Measurements from ENCODE around the gene CES4A.

Gene CES4A

GRCh38 chr16:66945939-66946338 lies 42.5 kb upstream of the CES4A start:
- Histone ChIP-seq H3K9me3 (ENCODE audit: insufficient read depth, low read length) (0 out of 2 replicates have a peak, but pooled peaks cover under 1% of the 10 kb centered on the region), H3K36me3 (ENCODE audit: insufficient read depth, insufficient read length, low read length) (peaks cover 32% of the 10 kb centered on the region), H3K4me3 (ENCODE audit: insufficient read length, low read depth) (no peak overlapping the region), H3K27me3 (ENCODE audit: insufficient read depth, insufficient read length) (peaks cover 31% of the 10 kb centered on the region), H3K4me1 (ENCODE audit: insufficient read depth, insufficient read length) (peaks cover 7% of the 10 kb centered on the region), H3K9ac (ENCODE audit: insufficient read length, low read depth) (no peak overlapping the region)
- TF ChIP-seq ZNF274 (IDR thresholded peaks at IDR 0.05; ENCODE audit: low read depth, low read length) (no peak), SUZ12 (IDR thresholded peaks at IDR 0.05; ENCODE audit: extremely low read depth, insufficient read depth, insufficient read length) (no peak), YY1 (IDR thresholded peaks at IDR 0.05; ENCODE audit: insufficient read depth, insufficient read length) (no peak)
- no peak for DNase-seq (ENCODE audit: low read depth, low spot score)

GRCh38 chr16:66946541-66946940 lies 41.8 kb upstream of the CES4A start:
- H3K36me3 ChIP-seq (ENCODE audit: insufficient read depth, insufficient read length, low read length) = peaks cover 26% of the 10 kb centered on the region
- no peak for TF ChIP-seq SUZ12 (IDR thresholded peaks at IDR 0.05; ENCODE audit: extremely low read depth, insufficient read depth, insufficient read length)
- no peak for TF ChIP-seq ZNF274 (IDR thresholded peaks at IDR 0.05; ENCODE audit: low read depth, low read length)
- TF ChIP-seq YY1 (IDR thresholded peaks at IDR 0.05; ENCODE audit: insufficient read depth, insufficient read length) = no peak
- DNase-seq (ENCODE audit: low read depth, low spot score) = no peak

GRCh38 chr16:66946974-66947301 lies 41.5 kb upstream of the CES4A start:
- H3K36me3 ChIP-seq (ENCODE audit: insufficient read depth, insufficient read length, low read length) = peaks cover 22% of the 10 kb centered on the region
- peaks cover 11% of the 10 kb centered on the region for H3K9me3 ChIP-seq (ENCODE audit: insufficient read depth, low read length)
- peaks cover 7% of the 10 kb centered on the region for H3K4me1 ChIP-seq (ENCODE audit: insufficient read depth, insufficient read length)
- TF ChIP-seq YY1 (IDR thresholded peaks at IDR 0.05; ENCODE audit: insufficient read depth, insufficient read length) = no peak
- no peak overlapping the region for H3K4me3 ChIP-seq (ENCODE audit: insufficient read length, low read depth)
- H3K9ac ChIP-seq (ENCODE audit: insufficient read length, low read depth) = no peak overlapping the region
- H3K27me3 ChIP-seq (ENCODE audit: insufficient read depth, insufficient read length) = peaks cover 31% of the 10 kb centered on the region
- no peak for DNase-seq (ENCODE audit: low read depth, low spot score)

More at GRCh38 chr16:66946541-66946940, 41.8 kb upstream of the CES4A start:
- Histone ChIP-seq H3K27me3 (ENCODE audit: insufficient read depth, insufficient read length) (peaks cover 31% of the 10 kb centered on the region), H3K9me3 (ENCODE audit: insufficient read depth, low read length) (peaks cover 7% of the 10 kb centered on the region), H3K4me3 (ENCODE audit: insufficient read length, low read depth) (no peak overlapping the region), H3K9ac (ENCODE audit: insufficient read length, low read depth) (no peak overlapping the region), H3K4me1 (ENCODE audit: insufficient read depth, insufficient read length) (peaks cover 7% of the 10 kb centered on the region)

GRCh38 chr16:66947302-66948065 lies 40.9 kb upstream of the CES4A start:
- H3K4me1 ChIP-seq (ENCODE audit: insufficient read depth, insufficient read length) = peaks cover 7% of the 10 kb centered on the region
- TF ChIP-seq ZNF274 (IDR thresholded peaks at IDR 0.05; ENCODE audit: low read depth, low read length) = no peak
- no peak for TF ChIP-seq SUZ12 (IDR thresholded peaks at IDR 0.05; ENCODE audit: extremely low read depth, insufficient read depth, insufficient read length)
- no peak for TF ChIP-seq YY1 (IDR thresholded peaks at IDR 0.05; ENCODE audit: insufficient read depth, insufficient read length)
- H3K27me3 ChIP-seq (ENCODE audit: insufficient read depth, insufficient read length) = peaks cover 31% of the 10 kb centered on the region
- H3K9me3 ChIP-seq (ENCODE audit: insufficient read depth, low read length) = peaks cover 11% of the 10 kb centered on the region
- DNase-seq (ENCODE audit: low read depth, low spot score) = peak; percentile 78
- peaks cover 16% of the 10 kb centered on the region for H3K36me3 ChIP-seq (ENCODE audit: insufficient read depth, insufficient read length, low read length)
- peak overlapping the region; percentile 46 for H3K9ac ChIP-seq (ENCODE audit: insufficient read length, low read depth)
- H3K4me3 ChIP-seq (ENCODE audit: insufficient read length, low read depth) = peak overlapping the region; percentile 35

- TF ChIP-seq YY1 (IDR thresholded peaks at IDR 0.05; ENCODE audit: insufficient read depth, insufficient read length) = no peak
- no peak for TF ChIP-seq ZNF274 (IDR thresholded peaks at IDR 0.05; ENCODE audit: low read depth, low read length)
- TF ChIP-seq SUZ12 (IDR thresholded peaks at IDR 0.05; ENCODE audit: extremely low read depth, insufficient read depth, insufficient read length) = no peak
- peaks cover 11% of the 10 kb centered on the region for H3K9me3 ChIP-seq (ENCODE audit: insufficient read depth, low read length)
- DNase-seq (ENCODE audit: low read depth, low spot score) = no peak
- H3K27me3 ChIP-seq (ENCODE audit: insufficient read depth, insufficient read length) = peaks cover 31% of the 10 kb centered on the region
- H3K9ac ChIP-seq (ENCODE audit: insufficient read length, low read depth) = no peak overlapping the region
- H3K36me3 ChIP-seq (ENCODE audit: insufficient read depth, insufficient read length, low read length) = peaks cover 8% of the 10 kb centered on the region
- peaks cover 7% of the 10 kb centered on the region for H3K4me1 ChIP-seq (ENCODE audit: insufficient read depth, insufficient read length)
- peak overlapping the region; percentile 19 for H3K4me3 ChIP-seq (ENCODE audit: insufficient read length, low read depth)
These were observed 40.1 kb upstream of the CES4A start for GRCh38 chr16:66948134-66948836.

GRCh38 chr16:66948837-66949225 lies 39.6 kb upstream of the CES4A start:
- Histone ChIP-seq H3K4me1 (ENCODE audit: insufficient read depth, insufficient read length) (peaks cover 7% of the 10 kb centered on the region), H3K27me3 (ENCODE audit: insufficient read depth, insufficient read length) (peaks cover 31% of the 10 kb centered on the region), H3K4me3 (ENCODE audit: insufficient read length, low read depth) (no peak overlapping the region), H3K9ac (ENCODE audit: insufficient read length, low read depth) (no peak overlapping the region), H3K9me3 (ENCODE audit: insufficient read depth, low read length) (peaks cover 11% of the 10 kb centered on the region), H3K36me3 (ENCODE audit: insufficient read depth, insufficient read length, low read length) (peaks cover 3% of the 10 kb centered on the region)
- no peak for TF ChIP-seq ZNF274 (IDR thresholded peaks at IDR 0.05; ENCODE audit: low read depth, low read length)
- no peak for TF ChIP-seq SUZ12 (IDR thresholded peaks at IDR 0.05; ENCODE audit: extremely low read depth, insufficient read depth, insufficient read length)
- no peak for TF ChIP-seq YY1 (IDR thresholded peaks at IDR 0.05; ENCODE audit: insufficient read depth, insufficient read length)
- no peak for DNase-seq (ENCODE audit: low read depth, low spot score)

- no peak for DNase-seq (ENCODE audit: low read depth, low spot score)
- Histone ChIP-seq H3K27me3 (ENCODE audit: insufficient read depth, insufficient read length) (peaks cover 31% of the 10 kb centered on the region), H3K36me3 (ENCODE audit: insufficient read depth, insufficient read length, low read length) (no peaks in the 10 kb centered on the region), H3K4me1 (ENCODE audit: insufficient read depth, insufficient read length) (peaks cover 7% of the 10 kb centered on the region), H3K4me3 (ENCODE audit: insufficient read length, low read depth) (no peak overlapping the region), H3K9ac (ENCODE audit: insufficient read length, low read depth) (no peak overlapping the region), H3K9me3 (ENCODE audit: insufficient read depth, low read length) (peaks cover 11% of the 10 kb centered on the region)
- TF ChIP-seq YY1 (IDR thresholded peaks at IDR 0.05; ENCODE audit: insufficient read depth, insufficient read length) (no peak), ZNF274 (IDR thresholded peaks at IDR 0.05; ENCODE audit: low read depth, low read length) (no peak), SUZ12 (IDR thresholded peaks at IDR 0.05; ENCODE audit: extremely low read depth, insufficient read depth, insufficient read length) (no peak)
These were observed 38.9 kb upstream of the CES4A start for GRCh38 chr16:66949472-66949871.
